Tibial artery (tissue), 4 donors: ENCODE results near the gene AZU1.

ENCODE experiments used
- DNase-seq, 2 donors: peaks; one replicate each; pipeline ENCODE4 v3.0.0-alpha.2; 2019
- H3K27ac ChIP-seq, 2 donors: fragments of 200-600 bp; sonication (generic) in 1 of 2; 1 replicate in 1 of 2; 2 replicates in 1 of 2; pipeline ENCODE4 v1.5.1; 2018 to 2019; ENCODE audit warnings: mild to moderate bottlenecking in 1 of 2
- H3K27me3 ChIP-seq, 2 donors: fragments of 200-600 bp; sonication (generic) in 1 of 2; one replicate each; pipeline versions ENCODE4 v1.5.1 to v1.6.0; 2016 to 2019
- H3K36me3 ChIP-seq, 3 donors: fragments of 200-600 bp; sonication (generic) in 2 of 3; one replicate each; pipeline ENCODE4 v1.5.1; 2016 to 2019; ENCODE audit warnings: mild to moderate bottlenecking in 2 of 3
- H3K4me1 ChIP-seq, 4 donors: fragments of 200-600 bp; sonication (generic) in 2 of 4; 1 replicate in 3 of 4; 2 replicates in 1 of 4; pipeline ENCODE4 v1.5.1; 2016 to 2019
- H3K4me3 ChIP-seq, 2 donors: fragments of 200-600 bp; sonication (generic) in 1 of 2; 1 replicate in 1 of 2; 2 replicates in 1 of 2; pipeline ENCODE4 v1.5.1; 2018 to 2019; ENCODE audit warnings: mild to moderate bottlenecking in 2 of 2
- H3K9me3 ChIP-seq, 3 donors: fragments of 200-600 bp; sonication (generic) in 1 of 3; one replicate each; pipeline ENCODE4 v1.5.1; 2016 to 2019
- CTCF ChIP-seq, 2 experiments: fragments of 200-600 bp in 1 of 2; fragments of 450-650 bp in 1 of 2; IDR thresholded peaks; one replicate each; pipeline ENCODE4 v1.5.1; 2017 to 2019; ENCODE audit warnings: antibody characterized with exemption in 2 of 2, mild to moderate bottlenecking in 1 of 2, moderate library complexity in 1 of 2
- intact Hi-C: fragments of 100-400 bp; cut with DNase I; formaldehyde crosslinking; loops from one replicate; pipeline ENCODE4 v1.15.0; 2023; ENCODE audit warnings: low total_unique reads

Gene AZU1

GRCh38 chr19:805166-805551 is 22.5 kb upstream of the AZU1 start:
- Histone ChIP-seq H3K27ac (no peak overlapping the region), H3K27me3 (no peaks in the 10 kb centered on the region), H3K36me3 (peaks cover 64 to 78% (median 77%) of the 10 kb centered on the region in 3 donors), H3K9me3 (no peaks in the 10 kb centered on the region), H3K4me1 (peaks cover 12 to 42% (median 29%) of the 10 kb centered on the region in 4 donors), H3K4me3 (no peak overlapping the region)
- intact Hi-C loops = no loop called here
- peak in 1 of 2 experiments; percentile 19 for TF ChIP-seq CTCF (IDR thresholded peaks at IDR 0.05)
- no peak for DNase-seq

DNA sequence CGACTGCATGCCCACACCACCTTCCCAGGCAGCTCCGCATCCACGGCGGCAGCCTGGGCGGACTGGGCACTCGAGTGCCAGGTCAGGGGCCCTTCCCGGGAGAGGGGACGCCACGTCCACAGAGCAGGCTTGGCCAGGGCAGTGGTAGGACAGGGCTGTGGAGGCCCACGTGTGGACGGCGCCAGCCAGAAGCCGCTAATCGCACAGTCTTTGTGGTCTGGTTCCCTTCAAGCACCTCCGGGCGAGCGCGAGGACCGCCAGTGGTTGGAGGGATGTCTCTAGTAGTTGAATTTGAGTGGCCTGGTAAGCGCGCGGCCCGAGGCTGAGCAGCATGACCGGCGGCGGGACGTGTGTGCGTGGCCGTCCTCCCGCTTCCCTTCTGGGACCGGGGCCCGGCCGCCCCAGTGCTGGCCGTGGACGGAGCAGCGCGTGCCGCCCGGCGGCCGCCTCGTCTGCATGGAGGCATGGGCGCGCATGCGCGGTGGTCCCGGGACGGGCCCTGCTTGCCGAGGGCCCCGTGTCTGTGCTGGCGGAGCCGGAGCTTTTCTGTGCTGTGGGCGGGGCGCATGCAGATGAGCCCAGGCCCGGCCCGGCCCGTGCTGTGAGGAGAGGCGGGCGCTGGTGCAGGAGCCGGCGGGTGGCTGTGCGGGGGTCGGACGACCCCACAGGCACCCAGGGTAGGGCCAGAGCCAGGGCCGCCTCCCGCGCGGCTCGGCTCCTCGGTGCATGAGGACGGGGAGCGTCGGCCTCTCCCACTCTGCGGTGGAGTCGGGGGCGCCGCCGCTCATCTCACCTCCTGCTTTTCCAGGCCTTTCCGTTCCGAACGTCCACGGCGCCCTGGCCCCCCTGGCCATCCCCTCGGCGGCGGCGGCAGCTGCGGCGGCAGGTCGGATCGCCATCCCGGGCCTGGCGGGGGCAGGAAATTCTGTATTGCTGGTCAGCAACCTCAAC is 21.8 kb upstream of the AZU1 start:
- Histone ChIP-seq H3K27me3 (no peaks in the 10 kb centered on the region), H3K36me3 (peaks cover 67 to 81% (median 79%) of the 10 kb centered on the region in 3 donors), H3K9me3 (no peaks in the 10 kb centered on the region), H3K4me3 (no peak overlapping the region), H3K27ac (no peak overlapping the region), H3K4me1 (peaks cover 5 to 35% (median 22%) of the 10 kb centered on the region in 4 donors)
- TF ChIP-seq CTCF (IDR thresholded peaks at IDR 0.05) = no peak
- intact Hi-C loops = no loop called here
- DNase-seq = no peak

- H3K36me3 ChIP-seq = peaks cover 78 to 91% (median 89%) of the 10 kb centered on the region in 3 donors
- H3K27ac ChIP-seq = no peak overlapping the region
- H3K4me1 ChIP-seq = peaks cover 0 to 25% (median 11%) of the 10 kb centered on the region in 4 donors
- DNase-seq = no peak
- TF ChIP-seq CTCF (IDR thresholded peaks at IDR 0.05) = no peak
- intact Hi-C loops = no loop called here
- no peaks in the 10 kb centered on the region for H3K9me3 ChIP-seq
- no peaks in the 10 kb centered on the region for H3K27me3 ChIP-seq
- H3K4me3 ChIP-seq = no peak overlapping the region
Observed at GRCh38 chr19:806815-807421, 20.7 kb upstream of the AZU1 start.

DNA sequence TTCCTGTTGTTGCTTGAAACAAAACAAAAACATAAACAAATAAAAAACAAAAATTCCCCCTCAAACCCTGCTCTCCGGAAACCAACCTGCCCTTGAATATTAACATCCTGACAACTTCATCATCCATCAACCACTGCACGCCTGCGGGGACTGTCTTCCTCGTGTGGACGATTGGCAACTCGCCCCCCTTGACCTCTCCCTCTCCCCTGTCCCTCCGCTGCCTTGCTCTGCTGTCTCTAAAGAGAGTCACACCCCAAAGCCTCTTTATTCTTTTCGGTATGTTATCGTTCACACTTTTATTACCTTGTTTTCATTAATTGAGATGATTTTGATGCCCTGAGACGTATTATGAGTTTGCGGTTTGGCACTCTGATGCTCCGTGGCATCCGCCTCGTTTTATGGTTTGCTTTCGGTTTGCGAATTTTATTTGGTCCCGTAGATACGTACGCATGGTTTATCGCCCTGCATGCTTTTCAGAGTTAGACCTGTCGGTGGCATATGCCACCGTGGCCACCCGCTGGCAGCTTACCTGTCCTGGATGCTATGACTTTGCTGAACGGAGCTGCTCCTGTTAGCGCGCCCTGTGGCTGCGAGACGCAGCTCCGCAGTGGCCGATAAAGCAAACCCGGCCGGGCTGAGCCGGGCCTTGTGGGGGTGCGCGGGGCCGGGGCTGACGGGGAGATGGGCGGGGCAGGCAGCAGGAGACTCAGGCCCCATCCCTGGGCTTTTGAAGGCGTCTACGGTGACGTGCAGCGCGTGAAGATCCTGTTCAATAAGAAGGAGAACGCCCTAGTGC is 19.8 kb upstream of the AZU1 start:
- intact Hi-C loops = no loop called here
- TF ChIP-seq CTCF (IDR thresholded peaks at IDR 0.05) = no peak
- no peak overlapping the region for H3K4me3 ChIP-seq
- peaks cover 80 to 97% (median 95%) of the 10 kb centered on the region in 3 donors for H3K36me3 ChIP-seq
- no peaks in the 10 kb centered on the region for H3K27me3 ChIP-seq
- no peak overlapping the region for H3K27ac ChIP-seq
- no peak for DNase-seq
- no peaks in the 10 kb centered on the region for H3K9me3 ChIP-seq
- peaks cover 0 to 16% (median 3%) of the 10 kb centered on the region in 4 donors for H3K4me1 ChIP-seq

DNA sequence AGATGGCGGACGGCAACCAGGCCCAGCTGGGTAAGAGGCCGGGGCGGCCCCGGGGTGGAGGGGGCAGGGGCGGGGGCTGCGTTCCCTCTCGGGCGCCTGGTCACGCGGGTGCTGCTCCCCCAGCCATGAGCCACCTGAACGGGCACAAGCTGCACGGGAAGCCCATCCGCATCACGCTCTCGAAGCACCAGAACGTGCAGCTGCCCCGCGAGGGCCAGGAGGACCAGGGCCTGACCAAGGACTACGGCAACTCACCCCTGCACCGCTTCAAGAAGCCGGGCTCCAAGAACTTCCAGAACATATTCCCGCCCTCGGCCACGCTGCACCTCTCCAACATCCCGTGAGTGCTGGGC is 19.2 kb upstream of the AZU1 start:
- no peak overlapping the region for H3K27ac ChIP-seq
- H3K4me1 ChIP-seq = peaks cover 0 to 10% (median 0%) of the 10 kb centered on the region in 4 donors
- H3K9me3 ChIP-seq = no peaks in the 10 kb centered on the region
- intact Hi-C loops = no loop called here
- TF ChIP-seq CTCF (IDR thresholded peaks at IDR 0.05) = no peak
- H3K27me3 ChIP-seq = no peaks in the 10 kb centered on the region
- no peak overlapping the region for H3K4me3 ChIP-seq
- peaks cover 84 to 99% (median 95%) of the 10 kb centered on the region in 3 donors for H3K36me3 ChIP-seq
- DNase-seq = no peak
